Mesothelial cell of epicardium (in vitro differentiated cells): ENCODE results near the gene MNX1. TPM values are rescaled to one million over a fixed set of nuclear protein-coding genes. Genes with fewer than 3 reads are reported as not detected.

Experiments used
- DNase-seq, 2 experiments: peaks; one replicate each; pipeline ENCODE4 v3.0.0; 2021; ENCODE audit warnings: low spot score in 2 of 2; ENCODE audit not compliant: unreplicated experiment in 2 of 2
- H3K27ac Mint-ChIP-seq: 2 replicates; pipeline ENCODE4 v1.8.0; 2021; ENCODE audit warnings: mixed read lengths
- H3K27me3 Mint-ChIP-seq: 2 replicates; pipeline ENCODE4 v1.8.0; 2021; ENCODE audit warnings: low read depth, mixed read lengths
- H3K36me3 Mint-ChIP-seq: 2 replicates; pipeline ENCODE4 v1.8.0; 2021; ENCODE audit warnings: mixed read lengths
- H3K4me1 Mint-ChIP-seq: 2 replicates; pipeline ENCODE4 v1.8.0; 2021; ENCODE audit warnings: mixed read lengths
- H3K4me3 Mint-ChIP-seq: 2 replicates; pipeline ENCODE4 v1.8.0; 2021; ENCODE audit warnings: mild to moderate bottlenecking, moderate library complexity, mixed read lengths
- H3K9me3 Mint-ChIP-seq: 2 replicates; pipeline ENCODE4 v1.8.0; 2021; ENCODE audit warnings: mixed read lengths
- total RNA-seq: library from RNA; stranded (reverse); gene quantifications from 3 replicates; pipeline ENCODE4 v1.2.1, GENCODE V29; 2021
- TF ChIP-seq, protein P1 (sequence below): fragments of 200-600 bp; sonication (generic); IDR thresholded peaks from one replicate; pipeline ENCODE4 v1.5.0; 2021; ENCODE audit warnings: antibody characterized with exemption; ENCODE audit not compliant: unreplicated experiment

The MNX1 gene
- total RNA-seq, 1 donor from 2014 or later, result not detected

DNA sequence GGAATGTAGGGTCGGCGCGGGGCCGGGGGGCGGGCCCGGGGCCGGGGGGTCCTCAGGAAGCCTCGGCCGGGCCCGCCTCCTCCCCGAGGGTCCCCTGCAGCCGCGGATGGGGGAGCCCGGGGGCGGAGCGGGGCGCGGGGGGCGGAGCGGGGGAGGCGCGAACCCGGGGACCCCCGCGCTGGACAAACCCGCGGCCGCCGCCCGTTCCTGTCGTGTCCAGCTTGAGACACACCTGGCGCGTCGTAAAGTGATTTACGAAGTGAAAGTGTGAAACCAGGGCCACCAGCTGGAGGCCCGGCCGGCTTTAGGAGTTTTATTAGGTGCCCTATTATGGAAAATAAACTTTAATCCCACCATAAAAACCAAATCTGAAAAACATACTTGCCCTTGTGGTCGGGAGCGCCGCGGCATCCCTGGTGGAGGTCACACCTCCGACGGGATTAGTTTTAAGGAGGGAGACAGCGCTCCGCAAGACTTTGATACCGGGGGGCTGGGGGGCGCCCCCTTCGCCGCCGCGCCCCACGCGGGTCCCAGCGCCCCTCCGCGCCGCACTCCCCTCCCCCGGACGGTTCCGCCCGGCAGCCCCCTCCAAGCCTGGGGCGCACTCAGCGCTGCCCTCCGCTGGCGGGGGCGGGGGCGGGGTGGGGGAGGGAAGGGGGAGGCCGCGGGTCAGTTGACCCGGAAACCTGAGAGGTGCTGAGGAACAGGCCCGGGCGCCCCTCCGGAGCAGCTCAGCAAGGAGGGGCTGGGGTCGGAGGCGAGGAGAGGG is 10.3 kb downstream of the MNX1 start:
- H3K9me3 Mint-ChIP-seq, result no peaks in the 10 kb centered on the region
- TF ChIP-seq, protein P1, sequence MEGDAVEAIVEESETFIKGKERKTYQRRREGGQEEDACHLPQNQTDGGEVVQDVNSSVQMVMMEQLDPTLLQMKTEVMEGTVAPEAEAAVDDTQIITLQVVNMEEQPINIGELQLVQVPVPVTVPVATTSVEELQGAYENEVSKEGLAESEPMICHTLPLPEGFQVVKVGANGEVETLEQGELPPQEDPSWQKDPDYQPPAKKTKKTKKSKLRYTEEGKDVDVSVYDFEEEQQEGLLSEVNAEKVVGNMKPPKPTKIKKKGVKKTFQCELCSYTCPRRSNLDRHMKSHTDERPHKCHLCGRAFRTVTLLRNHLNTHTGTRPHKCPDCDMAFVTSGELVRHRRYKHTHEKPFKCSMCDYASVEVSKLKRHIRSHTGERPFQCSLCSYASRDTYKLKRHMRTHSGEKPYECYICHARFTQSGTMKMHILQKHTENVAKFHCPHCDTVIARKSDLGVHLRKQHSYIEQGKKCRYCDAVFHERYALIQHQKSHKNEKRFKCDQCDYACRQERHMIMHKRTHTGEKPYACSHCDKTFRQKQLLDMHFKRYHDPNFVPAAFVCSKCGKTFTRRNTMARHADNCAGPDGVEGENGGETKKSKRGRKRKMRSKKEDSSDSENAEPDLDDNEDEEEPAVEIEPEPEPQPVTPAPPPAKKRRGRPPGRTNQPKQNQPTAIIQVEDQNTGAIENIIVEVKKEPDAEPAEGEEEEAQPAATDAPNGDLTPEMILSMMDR, result no peak
- peak in 1 of 2 experiments; percentile 33 for DNase-seq
- H3K27me3 Mint-ChIP-seq, result peaks cover 92% of the 10 kb centered on the region
- H3K4me3 Mint-ChIP-seq, result peak overlapping the region; percentile 15
- no peaks in the 10 kb centered on the region for H3K36me3 Mint-ChIP-seq
- peaks cover 19% of the 10 kb centered on the region for H3K4me1 Mint-ChIP-seq
- no peak overlapping the region for H3K27ac Mint-ChIP-seq

DNA sequence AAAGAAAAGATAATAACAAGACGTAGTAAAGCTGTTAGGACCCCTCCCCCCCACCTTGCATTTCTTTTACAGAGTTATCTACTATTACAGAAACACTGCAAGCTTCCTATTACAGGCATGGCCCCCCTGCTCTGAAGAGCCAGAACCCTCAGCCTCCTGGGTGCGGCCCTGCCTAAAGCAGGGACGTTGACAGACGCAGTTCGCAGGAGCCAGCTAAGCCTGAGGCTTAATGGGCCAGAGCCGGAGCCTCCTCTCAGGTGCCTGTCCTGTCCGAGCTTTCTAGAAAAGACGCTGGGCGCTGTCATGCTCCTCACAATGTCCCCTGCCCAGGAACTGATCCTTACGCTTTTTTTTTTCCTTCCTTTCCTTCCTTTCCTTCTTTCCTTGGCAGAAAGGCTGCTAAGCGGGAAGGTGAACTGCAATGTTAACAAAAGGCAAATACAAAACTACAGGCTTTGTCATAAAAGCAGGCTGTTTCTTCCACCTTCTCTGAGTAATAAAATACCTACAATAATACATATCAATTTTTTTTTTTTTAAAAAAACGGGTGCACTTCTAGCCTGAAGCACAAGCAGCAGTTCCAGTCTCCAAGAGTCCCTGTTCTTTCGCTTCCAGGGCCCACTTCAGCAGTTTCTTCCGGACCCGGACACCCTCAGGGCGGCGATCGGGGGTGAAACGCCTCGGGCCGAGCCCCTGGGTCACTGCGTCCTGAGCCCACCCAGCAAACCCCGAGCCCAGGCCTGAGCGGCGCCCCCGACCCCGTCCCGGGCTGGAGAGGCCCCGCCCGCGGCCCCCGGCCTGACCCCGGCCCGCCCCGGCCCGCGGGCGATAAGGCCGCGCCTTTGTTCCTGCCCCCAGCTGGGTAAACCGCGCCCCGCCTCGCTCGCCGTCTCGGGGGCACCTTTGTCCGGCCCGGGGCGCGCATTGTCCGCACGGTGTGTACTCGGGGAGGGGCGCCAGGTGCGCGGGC is 11.2 kb downstream of the MNX1 start:
- Mint-ChIP-seq H3K27ac (no peak overlapping the region), H3K27me3 (peaks cover 92% of the 10 kb centered on the region), H3K4me1 (peaks cover 14% of the 10 kb centered on the region), H3K9me3 (no peaks in the 10 kb centered on the region), H3K4me3 (peak overlapping the region; percentile 28), H3K36me3 (no peaks in the 10 kb centered on the region)
- TF ChIP-seq, protein P1, result no peak
- peak in 1 of 2 experiments; percentile 37 for DNase-seq

DNA sequence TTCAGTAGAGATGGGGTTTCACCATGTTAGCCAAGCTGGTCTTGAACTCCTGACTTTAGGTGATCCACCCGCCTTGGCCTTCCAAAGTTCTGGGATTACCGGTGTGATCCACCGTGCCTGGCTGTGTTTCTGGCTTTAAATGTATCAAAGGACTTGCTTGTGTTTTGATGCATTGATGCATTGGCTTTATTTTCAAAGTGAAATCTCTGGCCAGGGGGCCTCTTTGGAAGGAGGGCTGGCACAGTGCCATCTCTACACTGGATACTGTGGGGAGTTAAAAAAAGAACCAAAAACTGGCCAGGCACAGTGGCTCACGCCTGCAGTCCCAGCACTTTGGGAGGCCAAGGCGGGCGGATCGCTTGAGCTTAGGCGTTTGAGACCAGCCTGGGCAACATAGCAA is 16.0 kb downstream of the MNX1 start:
- H3K27ac Mint-ChIP-seq, result no peak overlapping the region
- peak in 1 of 2 experiments; percentile 32 for DNase-seq
- H3K36me3 Mint-ChIP-seq, result no peaks in the 10 kb centered on the region
- H3K9me3 Mint-ChIP-seq, result no peaks in the 10 kb centered on the region
- H3K27me3 Mint-ChIP-seq, result peaks cover 85% of the 10 kb centered on the region
- H3K4me3 Mint-ChIP-seq, result no peak overlapping the region
- H3K4me1 Mint-ChIP-seq, result peaks cover 3% of the 10 kb centered on the region
- TF ChIP-seq, protein P1, result no peak

DNA sequence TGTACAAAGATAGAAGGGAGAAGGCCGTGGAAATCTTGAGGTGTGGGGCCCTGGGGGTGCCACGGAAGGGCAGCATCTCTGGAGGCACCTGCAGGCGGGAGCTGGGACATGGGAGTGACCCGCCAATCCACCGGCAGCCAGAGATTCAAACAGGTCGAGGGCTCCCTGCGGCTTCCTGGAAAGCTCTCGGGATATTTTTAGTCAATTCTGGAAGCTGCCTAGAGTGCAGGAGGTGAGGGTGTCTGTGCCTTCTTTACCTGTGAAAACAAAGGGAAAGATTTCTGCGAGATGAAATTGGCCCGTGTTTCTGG is 16.6 kb downstream of the MNX1 start:
- H3K9me3 Mint-ChIP-seq, result no peaks in the 10 kb centered on the region
- H3K4me1 Mint-ChIP-seq, result peaks cover 3% of the 10 kb centered on the region
- no peak overlapping the region for H3K27ac Mint-ChIP-seq
- no peak for DNase-seq
- TF ChIP-seq, protein P1, result no peak
- H3K4me3 Mint-ChIP-seq, result no peak overlapping the region
- H3K36me3 Mint-ChIP-seq, result no peaks in the 10 kb centered on the region
- peaks cover 81% of the 10 kb centered on the region for H3K27me3 Mint-ChIP-seq

DNA sequence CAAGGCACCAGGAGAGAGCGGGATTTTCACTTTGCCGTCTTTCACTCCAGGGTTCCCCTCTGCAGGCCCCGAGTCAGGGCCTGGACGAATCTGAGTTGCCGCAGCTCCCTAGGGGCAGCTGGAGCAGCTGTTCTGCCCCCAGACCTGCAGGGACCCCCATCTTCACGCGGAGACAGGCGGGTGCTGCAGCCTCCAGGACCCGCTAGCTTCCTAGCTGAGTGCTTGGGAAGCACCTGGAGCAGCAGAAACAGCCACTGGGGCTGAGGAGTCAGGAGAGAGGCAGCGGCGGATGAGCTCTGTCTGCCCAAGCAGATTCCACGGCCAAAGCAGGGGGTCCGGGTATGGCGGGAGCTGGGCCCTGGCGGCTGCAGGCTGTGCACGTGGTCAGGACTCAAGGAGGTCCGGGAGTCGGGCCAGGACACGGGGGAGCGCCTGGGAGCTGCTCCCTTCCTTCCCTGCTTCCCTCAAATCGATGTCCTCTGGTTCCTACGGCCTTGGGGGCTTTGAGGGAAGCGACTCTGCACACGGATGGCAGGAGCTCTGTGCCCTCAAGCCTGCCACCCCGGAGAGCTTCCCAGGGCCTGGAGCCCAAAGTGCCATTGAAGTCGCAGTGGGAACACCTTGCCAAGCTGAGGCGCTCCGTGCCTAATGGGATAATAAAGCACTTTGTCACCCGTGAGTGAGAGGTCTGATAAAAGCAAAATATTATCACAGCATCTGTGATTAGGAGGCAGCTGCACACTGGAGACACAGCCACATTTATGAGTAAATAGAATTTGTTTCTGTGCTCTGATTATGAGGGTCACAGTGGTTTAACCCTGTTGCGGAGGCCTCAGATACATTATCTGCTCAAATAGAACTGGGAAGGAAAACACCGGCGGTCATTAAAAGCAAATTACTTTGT is 17.2 kb downstream of the MNX1 start:
- Mint-ChIP-seq H3K27ac (no peak overlapping the region), H3K4me3 (no peak overlapping the region), H3K9me3 (no peaks in the 10 kb centered on the region), H3K4me1 (peaks cover 7% of the 10 kb centered on the region), H3K36me3 (no peaks in the 10 kb centered on the region), H3K27me3 (peaks cover 76% of the 10 kb centered on the region)
- TF ChIP-seq, protein P1, result no peak
- DNase-seq, result no peak
